Right cardiac atrium (tissue), 5 donors: ENCODE measurements around the gene BRD1. TPM values are rescaled to one million over a fixed set of nuclear protein-coding genes. Genes with fewer than 3 reads are reported as not detected.

ENCODE experiments used
- ATAC-seq, 2 donors: fragments of 200-7000 bp; cut with Tn5 transposase; one replicate each; pipeline versions ENCODE4 v1.8.0 to v1.9.1; 2020; ENCODE audit warnings: moderate library complexity in 2 of 2, mild to moderate bottlenecking in 1 of 2
- DNase-seq, 3 donors: peaks; one replicate each; pipeline ENCODE4 v3.0.0-alpha.2; 2020
- H3K27ac ChIP-seq: one replicate; pipeline ENCODE4 v1.5.1; 2013; ENCODE audit warnings: mild to moderate bottlenecking, low read length, control low read depth, moderate library complexity
- H3K27me3 ChIP-seq: one replicate; pipeline ENCODE4 v1.6.1; 2013; ENCODE audit not compliant: control insufficient read depth, insufficient read depth
- H3K4me1 ChIP-seq: one replicate; pipeline ENCODE4 v1.6.1; 2013; ENCODE audit warnings: low read length; ENCODE audit not compliant: control insufficient read depth, insufficient read depth
- H3K4me3 ChIP-seq: one replicate; pipeline ENCODE4 v1.5.1; 2013; ENCODE audit warnings: low read length, control low read depth
- H3K9me3 ChIP-seq: one replicate; pipeline ENCODE4 v1.6.1; 2013; ENCODE audit warnings: low read length; ENCODE audit not compliant: control insufficient read depth
- WGBS: extraction: QIAGEN DNeasy Blood & Tissue Kit; methylation state at CpG from one replicate; pipeline ENCODE4 v1.1.7; 2013; 5-methylcytosine and 5-hydroxymethylcytosine counted together
- intact Hi-C, 4 donors: fragments of 100-400 bp; cut with DNase I; formaldehyde crosslinking; loops; one replicate each; pipeline versions ENCODE4 v1.11.0 to v1.14.0; 2022 to 2023
- polyA plus RNA-seq: library from polyadenylated mRNA; stranded (reverse); fragments of 200-250 nt; gene quantifications from one replicate; pipeline ENCODE4 v1.2.3, GENCODE V29; 2013
- total RNA-seq, 4 donors: library from RNA; stranded (reverse); fragmentation: NEBNext Ultra II Directional; extraction: Animal tissue kit (Norgen Biotek cat#: 25700); gene quantifications; one replicate each; pipeline ENCODE4 v1.2.1, GENCODE V29; 2021
- donor health status: healthy with polysubstance abuse.
- donor health status: DM: no; HTN: yes; CAD: no.
- donor health status: DM: no; HTN: no; CAD: no.
- donor health status: DM: no; HTN: yes; CAD: no; lungs with severe emphysema.
- donor health status: DM: yes; HTN: yes; CAD: no.

BRD1 gene
- total and polyA plus RNA-seq, 5 donors = 16.3 to 19.4 (median 18.2) TPM

- DNase-seq (peak in 1 of 3 donors; percentile 25), ATAC-seq (no peak)
- intact Hi-C loops = no loop called here
- Histone ChIP-seq H3K27me3 (no peaks in the 10 kb centered on the region), H3K4me1 (no peaks in the 10 kb centered on the region), H3K27ac (no peak overlapping the region), H3K9me3 (no peaks in the 10 kb centered on the region), H3K4me3 (no peak overlapping the region)
- WGBS = 93% methylated on average over 17 of the region's 17 CpGs
These were observed 37.5 kb upstream of the BRD1 start for GRCh38 chr22:49865156-49865555.

DNA sequence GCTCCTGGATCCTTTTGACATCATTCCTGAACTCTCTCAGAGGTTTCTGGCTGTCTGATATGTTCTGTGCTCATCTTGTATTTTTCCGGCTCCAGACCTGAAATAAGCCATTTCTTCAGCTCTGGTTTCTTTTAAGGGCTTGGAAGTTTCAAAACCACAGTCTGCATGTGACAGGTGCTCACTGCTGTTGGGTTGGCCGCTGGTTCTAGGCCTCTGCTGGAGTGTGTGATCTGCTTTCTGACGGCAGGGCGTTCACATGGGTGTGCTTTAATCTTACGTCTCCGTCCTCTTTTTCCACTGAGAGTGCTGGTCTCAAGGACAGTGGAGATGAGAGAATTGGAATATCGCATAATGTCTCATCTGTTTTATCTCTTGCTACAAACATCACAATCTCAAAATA is 36.3 kb upstream of the BRD1 start:
- no peak overlapping the region for H3K27ac ChIP-seq
- DNase-seq = peak in 1 of 3 donors; percentile 9
- WGBS = 77% methylated on average over 7 of the region's 7 CpGs
- H3K27me3 ChIP-seq = no peaks in the 10 kb centered on the region
- no peaks in the 10 kb centered on the region for H3K9me3 ChIP-seq
- no peak for ATAC-seq
- intact Hi-C loops = no loop called here
- H3K4me3 ChIP-seq = no peak overlapping the region
- no peaks in the 10 kb centered on the region for H3K4me1 ChIP-seq

DNA sequence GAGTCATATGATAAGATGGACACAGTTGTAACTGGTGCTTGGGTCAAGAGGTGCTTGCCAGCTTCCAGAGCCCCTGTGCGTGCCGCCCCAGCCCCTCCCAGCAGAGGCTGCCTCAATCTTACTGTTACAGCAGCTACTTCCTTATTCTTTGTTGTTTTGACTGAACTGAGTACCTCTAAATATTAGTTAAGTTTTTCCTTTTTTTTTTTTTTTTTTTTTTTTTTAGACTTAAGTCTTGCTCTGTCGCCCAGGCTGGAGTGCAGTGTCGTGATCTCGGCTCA is 34.8 kb upstream of the BRD1 start:
- Histone ChIP-seq H3K27ac (no peak overlapping the region), H3K9me3 (no peaks in the 10 kb centered on the region), H3K4me1 (no peaks in the 10 kb centered on the region), H3K4me3 (no peak overlapping the region), H3K27me3 (no peaks in the 10 kb centered on the region)
- DNase-seq (peak in 1 of 3 donors; percentile 24), ATAC-seq (peak; percentile 40 to 48)
- intact Hi-C loops = no loop called here
- WGBS = 84% methylated on average over 5 of the region's 5 CpGs

GRCh38 chr22:49861642-49862495 is 34.2 kb upstream of the BRD1 start:
- WGBS = 88% methylated on average over 29 of the region's 29 CpGs
- H3K27ac ChIP-seq = no peak overlapping the region
- H3K4me1 ChIP-seq = no peaks in the 10 kb centered on the region
- intact Hi-C loops = no loop called here
- H3K4me3 ChIP-seq = no peak overlapping the region
- no peaks in the 10 kb centered on the region for H3K27me3 ChIP-seq
- ATAC-seq = no peak
- peak in 1 of 3 donors; percentile 38 for DNase-seq
- no peaks in the 10 kb centered on the region for H3K9me3 ChIP-seq

DNA sequence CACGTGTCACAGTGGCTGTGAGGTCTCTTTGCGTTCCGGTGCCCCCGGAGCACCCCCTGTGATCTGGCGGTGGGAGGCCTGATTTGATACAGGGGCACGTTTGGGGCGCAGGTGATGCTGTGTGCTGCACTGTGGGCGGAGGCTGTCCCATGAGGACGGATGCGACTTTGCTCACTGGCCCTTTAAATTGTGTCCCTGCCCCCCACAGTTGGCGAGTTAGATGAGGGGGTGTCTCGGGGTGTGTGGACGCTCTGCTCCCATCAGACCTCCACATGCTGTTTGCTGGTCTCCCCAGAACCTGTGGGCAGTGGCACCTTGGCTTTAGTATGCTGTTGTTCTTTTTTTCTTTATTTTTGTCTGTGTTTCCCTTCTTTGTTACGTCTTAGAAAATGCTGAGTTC is 31.2 kb upstream of the BRD1 start:
- Histone ChIP-seq H3K27ac (no peak overlapping the region), H3K4me3 (no peak overlapping the region), H3K9me3 (no peaks in the 10 kb centered on the region), H3K27me3 (no peaks in the 10 kb centered on the region), H3K4me1 (peaks cover 2% of the 10 kb centered on the region)
- DNase-seq = no peak
- intact Hi-C loops = no loop called here
- no peak for ATAC-seq
- 80% methylated on average over 14 of the region's 14 CpGs for WGBS

DNA sequence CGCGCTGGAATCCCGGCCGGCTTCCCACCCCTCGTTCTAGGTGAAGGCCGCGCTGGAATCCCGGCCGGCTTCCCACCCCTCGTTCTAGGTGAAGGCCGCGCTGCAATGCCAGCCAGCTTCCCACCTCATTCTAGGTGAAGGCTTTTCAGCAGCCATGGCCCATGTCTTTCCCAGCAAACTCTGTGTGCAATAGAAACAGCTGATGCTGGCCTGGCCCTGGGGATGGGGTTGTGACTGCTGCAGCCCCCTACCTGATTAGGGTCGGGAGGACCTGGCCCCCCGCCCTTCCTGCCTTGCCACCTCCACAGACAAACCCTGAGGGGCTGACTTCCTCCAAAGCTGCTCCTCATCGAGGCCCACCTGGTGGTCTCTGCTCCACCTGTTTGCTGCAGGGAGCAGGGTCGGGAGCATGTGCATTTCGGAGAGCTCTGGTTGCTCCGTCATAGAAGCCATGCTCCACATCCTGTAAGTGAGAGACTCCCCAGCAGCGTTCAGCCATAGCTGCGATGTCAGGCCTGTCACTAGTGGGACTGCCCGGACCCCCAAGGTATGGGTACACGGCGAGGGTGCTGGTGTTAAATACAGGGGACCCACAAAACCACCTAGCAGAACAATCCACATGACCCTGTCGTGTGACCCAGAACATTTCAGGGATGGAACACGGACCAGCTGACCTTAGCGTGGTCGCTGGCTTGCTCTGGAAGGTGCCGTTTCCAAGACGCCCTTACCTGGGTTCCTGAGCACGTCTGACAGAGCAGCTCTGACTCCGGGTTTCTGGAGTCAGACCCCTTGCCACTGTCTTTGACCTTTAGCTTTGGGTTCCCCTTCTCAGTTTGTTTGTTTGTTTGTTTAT is 29.3 kb upstream of the BRD1 start:
- Histone ChIP-seq H3K27ac (no peak overlapping the region), H3K4me3 (no peak overlapping the region), H3K27me3 (no peaks in the 10 kb centered on the region), H3K9me3 (no peaks in the 10 kb centered on the region), H3K4me1 (peaks cover 2% of the 10 kb centered on the region)
- no peak for ATAC-seq
- 88% methylated on average over 31 of the region's 31 CpGs for WGBS
- intact Hi-C loops = no loop called here
- DNase-seq = no peak

- H3K27ac ChIP-seq = no peak overlapping the region
- WGBS = 85% methylated on average over 19 of the region's 23 CpGs
- H3K4me1 ChIP-seq = peaks cover 2% of the 10 kb centered on the region
- no peak overlapping the region for H3K4me3 ChIP-seq
- no peaks in the 10 kb centered on the region for H3K27me3 ChIP-seq
- intact Hi-C loops = no loop called here
- ATAC-seq = no peak
- no peaks in the 10 kb centered on the region for H3K9me3 ChIP-seq
- DNase-seq = no peak
These were observed 28.7 kb upstream of the BRD1 start for GRCh38 chr22:49856343-49856742.

DNA sequence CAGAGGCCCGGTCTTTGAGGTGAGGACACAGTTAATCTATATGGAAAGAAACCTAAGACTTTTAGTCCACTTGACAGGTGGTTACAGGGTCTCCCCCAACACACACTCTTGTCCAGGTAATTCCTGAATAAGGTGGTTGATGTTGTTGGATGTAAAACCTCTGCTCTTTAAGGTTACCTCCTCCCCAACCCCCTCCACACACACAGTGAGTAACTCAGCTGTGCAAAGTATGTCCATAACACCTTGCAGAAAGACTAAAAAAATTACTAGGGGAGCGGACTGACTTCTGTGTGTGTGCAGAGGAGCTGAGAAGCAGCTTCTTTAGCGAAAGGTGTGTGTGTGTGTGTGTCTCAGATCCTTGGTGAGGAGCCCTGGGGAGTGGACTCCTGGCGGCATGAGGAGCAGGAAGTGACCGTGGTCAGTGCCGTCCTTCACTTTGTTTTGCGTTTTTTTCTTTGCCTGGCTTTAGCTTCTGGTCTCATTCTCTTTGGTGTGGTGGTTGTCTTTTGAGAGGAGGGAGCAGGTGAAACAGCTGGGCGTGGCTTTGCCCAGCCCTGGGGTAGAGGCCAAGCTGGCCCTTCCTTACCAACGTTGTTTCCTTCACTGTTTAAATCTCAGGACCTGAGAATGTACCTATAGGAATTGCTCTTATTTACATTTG is 27.7 kb upstream of the BRD1 start:
- 47% methylated on average over 9 of the region's 9 CpGs for WGBS
- H3K27ac ChIP-seq = no peak overlapping the region
- intact Hi-C loops = no loop called here

GRCh38 chr22:49853981-49854831 is 26.5 kb upstream of the BRD1 start:
- peak in 1 of 2 donors; percentile 0 for ATAC-seq
- H3K27me3 ChIP-seq = no peaks in the 10 kb centered on the region
- H3K27ac ChIP-seq = peak overlapping the region; percentile 20
- H3K4me1 ChIP-seq = peaks cover 2% of the 10 kb centered on the region
- no peaks in the 10 kb centered on the region for H3K9me3 ChIP-seq
- peak; percentile 38 to 67 (median 66) for DNase-seq
- under 1% methylated on average over 100 of the region's 101 CpGs for WGBS
- intact Hi-C loops = no loop called here
- H3K4me3 ChIP-seq = peak overlapping the region; percentile 97

More for the DNA sequence above, 27.7 kb upstream of the BRD1 start:
- ATAC-seq = no peak
- Histone ChIP-seq H3K4me3 (peak overlapping the region; percentile 97), H3K9me3 (no peaks in the 10 kb centered on the region), H3K27me3 (no peaks in the 10 kb centered on the region), H3K4me1 (peaks cover 2% of the 10 kb centered on the region)
- DNase-seq = peak in 1 of 3 donors; percentile 27
